HG03064 (cell line): ENCODE results near the gene EPS8.

Experiments
- ATAC-seq: cut with Tn5 transposase; IDR thresholded peaks from one replicate; pipeline ENCODE4 v1.9.1; 2021; ENCODE audit warnings: low read depth; ENCODE audit not compliant: unreplicated experiment

EPS8 gene

GRCh38 chr12:15721316-15722115 lies 67.7 kb downstream of the EPS8 start:
- no peak for ATAC-seq

GRCh38 chr12:15720295-15720694 lies 68.9 kb downstream of the EPS8 start:
- no peak for ATAC-seq

- no peak for ATAC-seq
Observed at GRCh38 chr12:15719230-15719629, 70.0 kb downstream of the EPS8 start.

GRCh38 chr12:15717940-15718567 lies 71.1 kb downstream of the EPS8 start:
- ATAC-seq = no peak

- no peak for ATAC-seq
Observed at GRCh38 chr12:15716581-15716980, 72.6 kb downstream of the EPS8 start.

GRCh38 chr12:15714256-15714655 lies 74.9 kb downstream of the EPS8 start:
- ATAC-seq = no peak

- ATAC-seq = no peak
Observed at GRCh38 chr12:15712823-15713660, 76.1 kb downstream of the EPS8 start.

GRCh38 chr12:15712160-15712559 lies 77.0 kb downstream of the EPS8 start:
- ATAC-seq = no peak

- no peak for ATAC-seq
Observed at GRCh38 chr12:15710860-15711510, 78.2 kb downstream of the EPS8 start.

GRCh38 chr12:15709551-15709950 lies 79.6 kb downstream of the EPS8 start:
- ATAC-seq = no peak

GRCh38 chr12:15708396-15709076 lies 80.7 kb downstream of the EPS8 start:
- no peak for ATAC-seq

GRCh38 chr12:15707516-15708199 lies 81.5 kb downstream of the EPS8 start:
- ATAC-seq = no peak

- ATAC-seq = no peak
Observed at GRCh38 chr12:15706010-15706676, 83.0 kb downstream of the EPS8 start.

- no peak for ATAC-seq
Observed at GRCh38 chr12:15705606-15706005, 83.6 kb downstream of the EPS8 start.

- no peak for ATAC-seq
Observed at GRCh38 chr12:15702276-15702675, 86.9 kb downstream of the EPS8 start.

GRCh38 chr12:15701631-15702156 lies 87.5 kb downstream of the EPS8 start:
- ATAC-seq = no peak

- no peak for ATAC-seq
Observed at GRCh38 chr12:15701206-15701605, 88.0 kb downstream of the EPS8 start.

GRCh38 chr12:15700595-15700994 lies 88.6 kb downstream of the EPS8 start:
- ATAC-seq = no peak

- ATAC-seq = no peak
Observed at GRCh38 chr12:15699886-15700285, 89.3 kb downstream of the EPS8 start.
